ENCODE data around the gene COMMD1. TPM values are rescaled to one million over a fixed set of nuclear protein-coding genes. Genes with fewer than 3 reads are reported as not detected.

Gene COMMD1
- total and polyA plus RNA-seq, 2 experiments from 2014 or later: 54.9 to 83.7 TPM

DNA sequence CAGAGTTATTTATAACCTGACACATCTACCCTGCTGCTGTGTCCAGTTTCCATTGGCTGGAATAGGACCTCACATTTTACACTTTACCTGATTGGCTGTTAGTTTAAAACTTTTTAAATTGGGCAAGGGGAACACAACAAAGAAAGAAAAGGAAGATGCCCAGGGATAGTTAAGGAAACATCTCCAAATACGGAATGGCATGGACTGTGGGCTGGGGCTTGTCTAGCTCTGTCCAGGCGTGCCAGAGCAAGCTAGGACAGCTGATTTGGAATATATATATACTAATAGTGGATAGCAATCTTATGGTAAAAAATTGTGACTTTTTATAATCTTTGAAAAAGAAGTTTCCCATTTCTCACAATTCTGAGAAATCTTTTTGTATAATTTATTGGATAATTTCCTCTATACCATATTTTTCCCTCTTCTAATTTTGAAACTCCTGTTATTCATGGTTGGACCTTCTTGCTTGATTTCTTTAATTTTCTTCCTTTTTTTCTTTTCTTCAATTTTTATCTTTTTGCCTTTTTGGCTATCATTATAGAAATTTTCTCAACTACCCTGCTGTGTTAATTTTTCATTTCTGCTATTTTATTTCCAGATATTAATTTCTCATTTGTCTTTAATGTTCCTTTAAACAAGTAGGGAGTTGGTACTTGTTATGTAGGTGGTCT is 55.9 kb downstream of the COMMD1 start (continued):
- TF ChIP-seq, protein P1, sequence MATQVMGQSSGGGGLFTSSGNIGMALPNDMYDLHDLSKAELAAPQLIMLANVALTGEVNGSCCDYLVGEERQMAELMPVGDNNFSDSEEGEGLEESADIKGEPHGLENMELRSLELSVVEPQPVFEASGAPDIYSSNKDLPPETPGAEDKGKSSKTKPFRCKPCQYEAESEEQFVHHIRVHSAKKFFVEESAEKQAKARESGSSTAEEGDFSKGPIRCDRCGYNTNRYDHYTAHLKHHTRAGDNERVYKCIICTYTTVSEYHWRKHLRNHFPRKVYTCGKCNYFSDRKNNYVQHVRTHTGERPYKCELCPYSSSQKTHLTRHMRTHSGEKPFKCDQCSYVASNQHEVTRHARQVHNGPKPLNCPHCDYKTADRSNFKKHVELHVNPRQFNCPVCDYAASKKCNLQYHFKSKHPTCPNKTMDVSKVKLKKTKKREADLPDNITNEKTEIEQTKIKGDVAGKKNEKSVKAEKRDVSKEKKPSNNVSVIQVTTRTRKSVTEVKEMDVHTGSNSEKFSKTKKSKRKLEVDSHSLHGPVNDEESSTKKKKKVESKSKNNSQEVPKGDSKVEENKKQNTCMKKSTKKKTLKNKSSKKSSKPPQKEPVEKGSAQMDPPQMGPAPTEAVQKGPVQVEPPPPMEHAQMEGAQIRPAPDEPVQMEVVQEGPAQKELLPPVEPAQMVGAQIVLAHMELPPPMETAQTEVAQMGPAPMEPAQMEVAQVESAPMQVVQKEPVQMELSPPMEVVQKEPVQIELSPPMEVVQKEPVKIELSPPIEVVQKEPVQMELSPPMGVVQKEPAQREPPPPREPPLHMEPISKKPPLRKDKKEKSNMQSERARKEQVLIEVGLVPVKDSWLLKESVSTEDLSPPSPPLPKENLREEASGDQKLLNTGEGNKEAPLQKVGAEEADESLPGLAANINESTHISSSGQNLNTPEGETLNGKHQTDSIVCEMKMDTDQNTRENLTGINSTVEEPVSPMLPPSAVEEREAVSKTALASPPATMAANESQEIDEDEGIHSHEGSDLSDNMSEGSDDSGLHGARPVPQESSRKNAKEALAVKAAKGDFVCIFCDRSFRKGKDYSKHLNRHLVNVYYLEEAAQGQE (IDR thresholded peaks at IDR 0.05; ENCODE audit: unreplicated experiment): no peak
- TF ChIP-seq STAT1 (IDR thresholded peaks at IDR 0.05; ENCODE audit: unreplicated experiment): no peak
- TF ChIP-seq NANOG (IDR thresholded peaks at IDR 0.05; ENCODE audit: borderline replicate concordance): no peak

DNA sequence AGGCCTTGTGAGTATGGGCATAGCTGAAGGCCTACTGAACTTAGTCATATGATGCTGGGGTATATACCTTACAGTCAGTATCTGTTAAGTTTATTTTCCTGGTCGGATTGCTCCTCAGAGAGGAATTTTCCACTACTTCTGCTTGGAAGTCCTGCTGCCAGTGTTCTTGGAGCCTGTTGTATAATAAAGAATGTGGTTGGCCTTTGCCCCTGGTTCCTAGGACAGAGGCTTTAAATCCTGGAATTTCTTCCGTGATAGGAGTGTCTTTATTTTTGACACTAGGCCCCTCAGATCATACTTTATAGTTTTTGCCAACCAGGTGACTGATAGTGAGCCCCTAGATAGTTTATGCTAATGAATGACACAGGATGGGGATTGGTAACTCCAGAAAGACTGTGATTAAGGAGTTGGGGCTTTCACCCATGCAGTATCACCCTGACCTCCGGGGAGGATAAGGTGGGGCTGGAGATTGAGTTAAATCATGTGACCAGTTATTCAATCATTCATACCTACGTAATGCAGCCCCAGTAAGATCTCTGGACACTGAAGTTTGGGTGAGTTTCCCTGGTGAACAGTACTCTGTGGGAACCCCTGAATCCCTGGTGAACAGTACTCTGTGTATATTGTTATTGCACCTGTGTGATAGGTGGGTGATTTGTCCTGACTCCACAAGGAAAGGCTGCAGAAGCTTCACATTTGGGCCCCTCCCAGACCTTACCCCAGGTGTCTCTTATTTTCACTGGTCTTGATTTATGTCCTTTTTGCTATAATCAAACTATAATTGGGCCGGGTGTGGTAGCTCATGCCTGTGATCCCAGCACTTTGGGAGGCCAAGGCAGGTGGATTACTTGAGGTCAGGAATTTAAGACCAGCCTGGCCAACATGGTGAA is 56.9 kb downstream of the COMMD1 start:
- H3K4me3 ChIP-seq: no peak overlapping the region
- H3K27ac Mint-ChIP-seq: no peak overlapping the region
- H3K27me3 Mint-ChIP-seq (ENCODE audit: insufficient read depth, low read depth, poor library complexity): peaks cover 3% of the 10 kb centered on the region
- H3K9me3 Mint-ChIP-seq: peaks cover 13% of the 10 kb centered on the region; the same call in 2 of the 3 replicates
- H3F3A ChIP-seq (replicated peaks; ENCODE audit: low read depth): no peaks in the 10 kb centered on the region
- DNase-seq (ENCODE audit: low spot score) (peak; percentile 15), ATAC-seq (no peak)
- H3K9me2 ChIP-seq (ENCODE audit: insufficient read depth): no peaks in the 10 kb centered on the region
- no peaks in the 10 kb centered on the region for H3K79me2 ChIP-seq (replicated peaks; ENCODE audit: insufficient read depth)
- H3K36me3 ChIP-seq (ENCODE audit: insufficient read depth): no peaks in the 10 kb centered on the region
- H4K20me1 ChIP-seq (replicated peaks; ENCODE audit: insufficient read depth): no peaks in the 10 kb centered on the region
- peaks cover 7% of the 10 kb centered on the region; the same call in 1 of the 2 replicates for H3K4me1 ChIP-seq (ENCODE audit: insufficient read depth)
- H3K4me3 Mint-ChIP-seq: no peak overlapping the region
- H3K27ac ChIP-seq (ENCODE audit: low read depth): no peak overlapping the region
- no peak overlapping the region for H3K4me2 ChIP-seq
- H2AFZ ChIP-seq: no peak overlapping the region
- H3K27me3 ChIP-seq (ENCODE audit: insufficient read depth): no peaks in the 10 kb centered on the region
- peaks cover 21% of the 10 kb centered on the region; the same call in 2 of the 3 replicates for H3K36me3 Mint-ChIP-seq (ENCODE audit: low read depth)
- H3K4me1 Mint-ChIP-seq: peaks cover 6% of the 10 kb centered on the region
- TF ChIP-seq ZNF331 (CRISPR knock-in tag; IDR thresholded peaks at IDR 0.05; ENCODE audit: low read depth): no peak
- TF ChIP-seq, protein P1 (IDR thresholded peaks at IDR 0.05; ENCODE audit: unreplicated experiment): no peak
- TF ChIP-seq, protein P2, sequence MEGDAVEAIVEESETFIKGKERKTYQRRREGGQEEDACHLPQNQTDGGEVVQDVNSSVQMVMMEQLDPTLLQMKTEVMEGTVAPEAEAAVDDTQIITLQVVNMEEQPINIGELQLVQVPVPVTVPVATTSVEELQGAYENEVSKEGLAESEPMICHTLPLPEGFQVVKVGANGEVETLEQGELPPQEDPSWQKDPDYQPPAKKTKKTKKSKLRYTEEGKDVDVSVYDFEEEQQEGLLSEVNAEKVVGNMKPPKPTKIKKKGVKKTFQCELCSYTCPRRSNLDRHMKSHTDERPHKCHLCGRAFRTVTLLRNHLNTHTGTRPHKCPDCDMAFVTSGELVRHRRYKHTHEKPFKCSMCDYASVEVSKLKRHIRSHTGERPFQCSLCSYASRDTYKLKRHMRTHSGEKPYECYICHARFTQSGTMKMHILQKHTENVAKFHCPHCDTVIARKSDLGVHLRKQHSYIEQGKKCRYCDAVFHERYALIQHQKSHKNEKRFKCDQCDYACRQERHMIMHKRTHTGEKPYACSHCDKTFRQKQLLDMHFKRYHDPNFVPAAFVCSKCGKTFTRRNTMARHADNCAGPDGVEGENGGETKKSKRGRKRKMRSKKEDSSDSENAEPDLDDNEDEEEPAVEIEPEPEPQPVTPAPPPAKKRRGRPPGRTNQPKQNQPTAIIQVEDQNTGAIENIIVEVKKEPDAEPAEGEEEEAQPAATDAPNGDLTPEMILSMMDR (conservative IDR thresholded peaks at IDR 0.05; ENCODE audit: low read depth in 2 of 2): no peak
- no peak for TF ChIP-seq STAT1 (IDR thresholded peaks at IDR 0.05; ENCODE audit: unreplicated experiment)
- no peak for TF ChIP-seq NANOG (IDR thresholded peaks at IDR 0.05; ENCODE audit: borderline replicate concordance)
- TF ChIP-seq ZNF114 (CRISPR knock-in tag; IDR thresholded peaks at IDR 0.05): no peak

Measured in GM23338 (cell line).